Smooth muscle cell (in vitro differentiated cells): ENCODE measurements around the gene RPP21. TPM values are rescaled to one million over a fixed set of nuclear protein-coding genes. Genes with fewer than 3 reads are reported as not detected.

ENCODE experiments used
- DNase-seq: peaks from one replicate; lab custom pipeline; 2025; ENCODE audit not compliant: unreplicated experiment; lab: John Stamatoyannopoulos, UW
- H2AFZ ChIP-seq: fragments of 200-600 bp; sonication (generic); 2 replicates; pipeline ENCODE4 v1.6.0; 2016; ENCODE audit warnings: antibody characterized with exemption, low read depth, mild to moderate bottlenecking
- H3F3A ChIP-seq: fragments of 200-600 bp; sonication (generic); 2 replicates; pipeline ENCODE4 v1.6.0; 2017; ENCODE audit warnings: antibody characterized with exemption, low read depth
- H3K27ac ChIP-seq: fragments of 200-600 bp; sonication (generic); 2 replicates; pipeline ENCODE4 v1.5.1; 2016; ENCODE audit warnings: low read depth, mild to moderate bottlenecking
- H3K27me3 ChIP-seq: fragments of 200-600 bp; sonication (generic); 2 replicates; pipeline ENCODE4 v1.6.1; 2016; ENCODE audit warnings: low read depth, mild to moderate bottlenecking
- H3K36me3 ChIP-seq: fragments of 200-600 bp; sonication (generic); 2 replicates; pipeline ENCODE4 v1.5.1; 2016; ENCODE audit warnings: low read depth
- H3K4me1 ChIP-seq: fragments of 200-600 bp; sonication (generic); 2 replicates; pipeline ENCODE4 v1.5.1; 2016; ENCODE audit warnings: low read depth
- H3K4me2 ChIP-seq: fragments of 200-600 bp; sonication (generic); 2 replicates; pipeline ENCODE4 v1.6.0; 2016; ENCODE audit warnings: mild to moderate bottlenecking
- H3K4me3 ChIP-seq: fragments of 200-600 bp; sonication (generic); 2 replicates; pipeline ENCODE4 v1.5.1; 2016; ENCODE audit warnings: mild to moderate bottlenecking
- H3K79me2 ChIP-seq: fragments of 200-600 bp; sonication (generic); 2 replicates; pipeline ENCODE4 v1.6.0; 2016; ENCODE audit warnings: low read depth, mild to moderate bottlenecking
- H3K9ac ChIP-seq: fragments of 200-600 bp; sonication (generic); 2 replicates; pipeline ENCODE4 v1.6.0; 2016; ENCODE audit warnings: low read depth
- H3K9me3 ChIP-seq: fragments of 200-600 bp; sonication (generic); replicated peaks from 2 replicates; pipeline ENCODE4 v1.5.1; 2016; ENCODE audit warnings: low read depth
- H4K20me1 ChIP-seq: fragments of 200-600 bp; sonication (generic); 2 replicates; pipeline ENCODE4 v1.6.0; 2016; ENCODE audit warnings: low read depth
- CTCF ChIP-seq: fragments of 200-600 bp; sonication (generic); IDR thresholded peaks from 2 replicates; pipeline ENCODE4 v1.5.1; 2017; ENCODE audit warnings: borderline replicate concordance, mild to moderate bottlenecking, antibody characterized with exemption; ENCODE audit not compliant: insufficient read depth, poor library complexity, severe bottlenecking
- WGBS: methylation state at CpG from one replicate; pipeline ENCODE4 v1.1.7; 2016; ENCODE audit warnings: low lambda C conversion rate; 5-methylcytosine and 5-hydroxymethylcytosine counted together
- polyA plus RNA-seq: library from polyadenylated mRNA; unstranded; fragments of >200 nt; fragmentation: Nextera tagmentation; extraction: Ambion mirVana; gene quantifications from 2 replicates; pipeline ENCODE4 v1.2.1, GENCODE V29; 2016
- total RNA-seq: library from RNA; depleted of rRNA; stranded (reverse); fragments of >200 nt; gene quantifications from 2 replicates; pipeline ENCODE4 v1.2.3, GENCODE V29; 2014

Gene RPP21
- total and polyA plus RNA-seq, 2 experiments from 2014 or later = 66.3 to 77.5 TPM

DNA sequence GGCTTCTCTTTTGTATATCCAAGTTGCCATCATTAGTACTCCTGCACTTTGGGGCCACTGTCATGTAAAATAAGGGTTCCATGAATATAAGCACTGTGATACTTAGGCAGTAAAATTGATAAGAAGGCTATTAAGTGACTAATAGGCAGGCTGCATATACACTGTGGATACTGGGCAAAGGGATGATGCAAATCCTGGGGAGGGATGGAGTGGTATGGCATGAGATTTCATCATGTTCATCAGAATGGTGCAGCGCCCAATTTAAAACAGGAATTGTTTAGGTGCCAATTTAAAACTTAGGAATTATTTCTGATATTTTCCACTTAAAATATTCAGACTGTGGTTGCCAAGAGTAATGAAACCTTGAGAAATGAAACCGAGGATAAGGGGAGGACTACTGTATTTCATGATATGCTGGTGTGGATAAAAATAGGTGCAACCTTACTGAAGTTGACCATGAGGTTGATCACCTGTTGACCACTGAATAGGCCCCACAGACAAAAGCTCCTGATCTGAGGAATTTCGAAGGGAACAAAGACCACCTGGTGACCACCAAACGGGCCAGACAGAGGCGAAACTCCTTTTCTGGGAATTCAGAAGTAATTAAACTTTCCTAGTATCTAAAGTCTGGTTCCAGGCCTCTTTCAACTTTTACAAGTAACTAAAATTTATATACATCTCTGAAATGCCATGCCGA, 23.1 kb upstream of the RPP21 start:
- Histone ChIP-seq H3K4me1 (peaks cover 37% of the 10 kb centered on the region), H4K20me1 (peaks cover 82% of the 10 kb centered on the region), H3K36me3 (no peaks in the 10 kb centered on the region), H3K27me3 (no peaks in the 10 kb centered on the region), H3K79me2 (peaks cover 84% of the 10 kb centered on the region), H3F3A (peaks cover 4% of the 10 kb centered on the region), H2AFZ (no peak overlapping the region), H3K27ac (peak overlapping the region; percentile 100), H3K4me2 (peak overlapping the region; percentile 54), H3K4me3 (no peak overlapping the region), H3K9me3 (no peaks in the 10 kb centered on the region), H3K9ac (no peak overlapping the region)
- 82% methylated on average over 6 of the region's 6 CpGs for WGBS
- no peak for DNase-seq
- TF ChIP-seq CTCF = no peak

- Histone ChIP-seq H3K27ac (peak overlapping the region; percentile 100), H2AFZ (no peak overlapping the region), H3F3A (peaks cover 4% of the 10 kb centered on the region), H3K4me2 (peak overlapping the region; percentile 98), H3K9me3 (no peaks in the 10 kb centered on the region), H3K4me3 (no peak overlapping the region), H3K27me3 (no peaks in the 10 kb centered on the region), H3K9ac (peak overlapping the region; percentile 40), H4K20me1 (peaks cover 73% of the 10 kb centered on the region), H3K36me3 (no peaks in the 10 kb centered on the region), H3K4me1 (peaks cover 43% of the 10 kb centered on the region), H3K79me2 (peaks cover 77% of the 10 kb centered on the region)
- TF ChIP-seq CTCF = no peak
- 52% methylated on average over 20 of the region's 20 CpGs for WGBS
- DNase-seq = no peak
These were observed 22.1 kb upstream of the RPP21 start for GRCh38 chr6:30322527-30323501.

DNA sequence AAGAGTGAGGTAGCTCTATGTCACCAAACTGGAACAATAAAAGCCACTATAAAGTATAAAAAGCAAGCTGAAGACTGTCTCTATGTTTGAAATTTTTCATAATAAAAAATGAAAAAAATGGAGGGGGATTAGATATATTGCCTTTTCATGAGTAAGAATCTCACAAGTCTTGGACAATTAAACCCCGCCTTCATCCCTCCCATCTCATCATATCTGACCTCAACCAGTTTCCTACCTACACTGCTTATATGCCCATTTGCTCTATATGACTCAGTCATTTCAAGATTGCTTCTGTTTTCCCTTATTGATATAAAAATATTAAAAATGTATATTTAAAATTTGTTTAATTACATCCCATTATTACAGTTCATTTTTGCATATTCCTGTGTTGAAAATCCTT, 21.1 kb upstream of the RPP21 start:
- Histone ChIP-seq H4K20me1 (peaks cover 63% of the 10 kb centered on the region), H3K4me1 (peaks cover 43% of the 10 kb centered on the region), H3K9me3 (no peaks in the 10 kb centered on the region), H3K27ac (peak overlapping the region; percentile 100), H3K9ac (peak overlapping the region; percentile 40), H2AFZ (no peak overlapping the region), H3K27me3 (no peaks in the 10 kb centered on the region), H3K79me2 (peaks cover 70% of the 10 kb centered on the region), H3K4me2 (peak overlapping the region; percentile 98), H3F3A (peaks cover 4% of the 10 kb centered on the region), H3K4me3 (peak overlapping the region; percentile 92), H3K36me3 (no peaks in the 10 kb centered on the region)
- TF ChIP-seq CTCF = no peak
- 92% methylated on average over 1 of the region's 1 CpG for WGBS
- no peak for DNase-seq
